ENCODE data around the gene NAT16.

NAT16 gene

DNA sequence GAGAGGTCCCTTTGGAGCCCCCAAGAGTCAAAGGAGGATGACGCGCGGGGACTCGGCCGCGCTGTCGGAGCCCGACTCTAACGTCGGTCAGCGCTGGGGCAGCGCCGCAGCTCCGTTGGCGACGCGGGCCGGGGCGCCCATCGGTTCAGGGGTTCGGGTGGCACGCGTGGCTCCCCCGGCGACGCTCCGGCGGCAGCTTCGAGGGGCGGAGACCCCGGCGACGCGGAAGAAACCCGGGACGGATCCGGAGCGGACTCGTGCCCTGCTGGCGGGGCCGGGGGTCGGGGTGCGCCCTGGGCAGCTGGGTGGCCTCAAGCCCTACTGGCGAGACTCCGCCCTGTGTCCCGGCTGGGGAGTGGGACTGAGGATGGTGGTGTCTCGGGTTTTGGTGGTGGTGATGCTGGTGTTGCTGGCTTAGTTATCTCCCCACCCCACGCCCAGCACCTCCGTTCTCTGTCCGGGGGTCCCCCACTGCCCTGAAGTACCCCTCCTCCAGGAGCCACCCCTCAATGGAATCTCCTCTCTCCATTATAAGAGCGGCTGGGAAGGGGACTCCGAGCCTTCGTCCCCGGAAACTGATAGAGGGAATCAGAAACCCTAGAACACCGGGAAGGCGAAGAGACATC is at the start of gene NAT16:
TSS of gene NAT16 (minus strand) at position 164 of the 626 bp plus-strand sequence. CDS start 5,486 bp downstream, outside the sequence.
- DNase-seq: no peak

GRCh38 chr7:101226721-101227120 is 46.6 kb upstream of the NAT16 start:
- DNase-seq: no peak

DNA sequence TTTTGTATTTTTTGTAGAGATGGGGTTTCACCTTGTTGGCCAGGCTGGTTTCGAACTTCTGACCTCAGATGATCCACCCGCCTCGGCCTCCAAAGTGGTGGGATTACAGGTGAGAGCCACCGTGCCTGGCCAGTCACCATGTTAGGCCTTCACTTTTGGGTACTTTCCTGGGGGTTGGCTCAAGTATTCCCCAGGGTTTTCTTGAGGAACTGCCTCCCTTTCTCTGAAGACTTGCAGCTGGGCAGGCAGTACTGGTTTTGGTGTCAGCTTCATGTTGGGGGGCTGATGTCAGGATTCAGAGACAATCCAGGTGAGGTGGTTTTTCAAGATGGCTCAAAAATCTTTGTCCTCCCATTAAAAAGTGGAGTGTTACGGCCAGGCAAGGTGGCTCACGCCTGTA is 45.6 kb upstream of the NAT16 start:
- no peak for DNase-seq

DNA sequence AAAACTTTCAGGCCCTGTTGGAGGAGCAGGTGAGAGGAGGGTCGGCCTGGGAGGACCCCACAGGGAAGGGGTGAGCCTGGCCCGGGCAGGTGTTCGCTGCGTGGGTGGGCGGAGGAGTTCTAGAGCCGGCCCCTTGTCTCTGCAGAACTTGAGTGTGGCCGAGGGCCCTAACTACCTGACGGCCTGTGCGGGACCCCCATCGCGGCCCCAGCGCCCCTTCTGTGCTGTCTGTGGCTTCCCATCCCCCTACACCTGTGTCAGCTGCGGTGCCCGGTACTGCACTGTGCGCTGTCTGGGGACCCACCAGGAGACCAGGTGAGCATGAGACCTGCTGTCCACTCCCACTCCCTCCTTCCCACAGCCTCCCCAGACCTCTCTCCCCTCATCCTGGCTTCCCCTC is 43.4 kb upstream of the NAT16 start:
- DNase-seq: no peak

DNA sequence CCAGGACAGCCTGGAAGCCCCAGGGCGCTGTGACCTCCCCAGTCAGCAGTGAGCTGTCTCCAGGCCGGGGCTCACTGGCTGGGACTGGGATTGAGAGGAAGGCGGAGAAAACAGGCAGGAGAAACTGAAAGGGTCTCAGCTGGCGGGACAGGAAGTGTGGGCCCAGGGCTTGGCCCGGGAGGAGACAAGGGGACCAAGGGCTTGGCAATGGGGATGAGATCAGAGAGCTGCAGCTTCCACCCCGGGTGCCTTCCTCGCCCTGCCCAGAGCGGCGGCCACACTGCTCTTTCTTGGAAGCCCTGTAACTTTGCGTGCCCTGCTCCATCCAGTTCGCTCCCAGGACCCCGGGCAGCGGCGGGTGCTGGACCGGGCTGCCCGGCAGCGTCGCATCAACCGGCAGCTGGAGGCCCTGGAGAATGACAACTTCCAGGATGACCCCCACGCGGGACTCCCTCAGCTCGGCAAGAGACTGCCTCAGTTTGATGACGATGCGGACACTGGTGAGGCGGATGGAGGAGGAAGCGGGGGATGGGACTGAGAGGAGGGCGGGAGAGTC is 42.3 kb upstream of the NAT16 start:
- no peak for DNase-seq

DNA sequence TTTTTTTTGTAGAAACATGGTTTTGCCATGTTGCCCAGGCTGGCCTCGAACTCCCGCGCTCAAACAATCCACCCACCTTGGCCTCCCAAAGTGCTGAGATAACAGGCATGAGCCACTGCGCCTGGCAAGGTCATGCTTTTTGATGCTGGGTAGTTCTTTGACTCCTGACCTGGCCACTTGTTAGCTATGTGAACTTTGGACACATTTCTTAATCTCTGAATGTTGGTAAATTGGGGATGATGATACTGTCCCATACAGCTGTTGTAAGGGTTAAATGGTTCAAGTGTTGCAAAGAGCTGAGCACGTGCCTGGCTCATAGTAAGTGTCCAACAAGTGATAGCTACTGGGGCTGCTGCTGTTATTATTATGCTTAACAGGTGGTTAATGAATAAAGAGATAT is 40.2 kb upstream of the NAT16 start:
- no peak for DNase-seq

- DNase-seq: no peak
These were observed 38.4 kb upstream of the NAT16 start for GRCh38 chr7:101218236-101219125.

DNA sequence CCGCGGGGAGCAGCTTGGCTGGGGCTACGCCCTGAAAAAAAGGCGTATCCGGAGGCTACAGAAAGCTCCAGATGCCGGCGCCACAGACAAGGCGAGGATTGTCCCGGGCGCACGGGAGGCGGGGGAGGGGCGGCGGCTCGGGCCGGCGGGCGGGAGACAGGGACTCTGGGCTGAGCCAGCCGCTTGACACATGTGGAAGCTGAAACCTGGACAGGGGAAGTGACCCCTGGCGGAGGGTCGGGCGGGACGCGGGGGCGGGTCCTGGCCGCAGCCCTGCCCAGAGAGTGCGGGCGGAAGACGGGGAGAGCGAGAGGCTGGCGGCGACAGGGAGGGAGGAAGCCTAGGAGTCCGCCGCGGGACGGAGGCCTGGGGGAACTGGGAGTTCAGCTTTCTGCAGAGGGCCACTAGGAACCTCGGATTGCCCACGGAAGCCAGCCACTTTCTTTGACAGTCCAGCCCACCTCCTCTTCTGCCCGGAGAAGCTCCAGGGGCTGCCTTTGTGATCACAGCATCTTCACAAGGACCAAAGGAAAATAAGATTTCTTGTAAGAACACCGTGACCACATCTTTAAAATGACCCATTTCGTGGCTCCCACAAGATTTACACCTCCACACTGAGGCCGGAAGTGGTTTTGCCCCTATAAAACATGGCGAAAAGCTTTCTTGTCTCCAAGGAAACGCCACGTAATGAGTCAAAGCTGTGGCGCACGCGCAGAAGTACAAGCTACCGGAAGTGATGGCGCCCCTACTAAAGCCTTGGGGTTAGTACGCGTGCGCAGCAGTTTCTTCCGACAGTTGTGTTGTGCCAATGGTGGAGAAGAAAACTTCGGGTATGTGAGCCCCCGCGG is 37.5 kb upstream of the NAT16 start, which contains the start of the genes PLOD3 and ZNHIT1:
TSS of gene PLOD3 (minus strand) at position 194 of the 848 bp plus-strand sequence. CDS start 307 bp downstream, outside the sequence.
TSS of gene ZNHIT1 (plus strand) at position 778 of the 848 bp plus-strand sequence. CDS start at position 809, 31 bp downstream.
- peak; percentile 95 for DNase-seq

- DNase-seq: peak; percentile 7
These were observed 36.8 kb upstream of the NAT16 start for GRCh38 chr7:101216860-101217387.

- DNase-seq: no peak
These were observed 36.1 kb upstream of the NAT16 start for GRCh38 chr7:101216001-101216859.

- DNase-seq: no peak
These were observed 31.9 kb upstream of the NAT16 start for GRCh38 chr7:101212014-101212413.

DNA sequence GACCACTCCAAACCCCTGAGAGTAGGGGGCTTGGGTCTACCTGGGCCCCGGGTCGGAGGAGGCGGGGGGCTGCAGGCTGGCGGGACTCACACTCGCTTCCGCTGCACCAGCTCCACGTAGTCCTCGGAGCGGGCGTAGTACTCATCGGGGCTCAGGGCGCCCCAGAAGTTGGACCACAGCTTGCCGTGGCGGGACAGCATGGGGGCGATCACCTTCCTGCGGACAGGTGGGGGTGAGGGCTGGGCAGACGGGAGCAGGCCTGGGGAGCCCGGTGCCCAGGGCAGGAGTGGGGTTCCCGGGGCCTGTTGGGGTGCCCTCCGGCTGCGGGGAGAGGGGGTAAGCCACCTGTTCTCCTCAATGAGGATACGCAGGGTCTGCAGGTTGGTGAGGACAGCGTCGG is 31.4 kb upstream of the NAT16 start:
- DNase-seq: no peak

DNA sequence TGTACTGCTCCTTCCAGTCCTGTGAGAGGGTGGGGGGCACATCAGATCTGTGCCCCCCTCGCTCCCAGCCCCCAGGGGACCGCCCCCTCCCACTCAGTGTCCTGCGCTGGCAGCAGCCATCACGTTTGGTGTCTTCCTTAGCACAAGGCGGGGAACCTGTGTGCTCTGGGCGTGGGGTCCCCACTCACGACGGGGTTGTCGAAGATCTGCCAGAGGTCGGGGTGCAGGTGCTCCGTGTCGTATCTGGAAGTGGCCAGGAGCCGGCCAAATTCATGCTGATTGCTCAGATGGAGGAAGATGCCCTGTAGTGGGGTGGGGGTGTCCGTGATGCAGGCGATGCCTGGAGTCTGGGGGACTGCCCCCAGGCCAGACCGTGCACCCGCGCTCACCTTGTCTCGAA is 30.1 kb upstream of the NAT16 start:
- DNase-seq: no peak

- no peak for DNase-seq
These were observed 28.7 kb upstream of the NAT16 start for GRCh38 chr7:101208794-101209193.

- DNase-seq: no peak
These were observed 27.4 kb upstream of the NAT16 start for GRCh38 chr7:101207459-101207858.

GRCh38 chr7:101206665-101207042 is 26.6 kb upstream of the NAT16 start:
- DNase-seq: no peak

DNA sequence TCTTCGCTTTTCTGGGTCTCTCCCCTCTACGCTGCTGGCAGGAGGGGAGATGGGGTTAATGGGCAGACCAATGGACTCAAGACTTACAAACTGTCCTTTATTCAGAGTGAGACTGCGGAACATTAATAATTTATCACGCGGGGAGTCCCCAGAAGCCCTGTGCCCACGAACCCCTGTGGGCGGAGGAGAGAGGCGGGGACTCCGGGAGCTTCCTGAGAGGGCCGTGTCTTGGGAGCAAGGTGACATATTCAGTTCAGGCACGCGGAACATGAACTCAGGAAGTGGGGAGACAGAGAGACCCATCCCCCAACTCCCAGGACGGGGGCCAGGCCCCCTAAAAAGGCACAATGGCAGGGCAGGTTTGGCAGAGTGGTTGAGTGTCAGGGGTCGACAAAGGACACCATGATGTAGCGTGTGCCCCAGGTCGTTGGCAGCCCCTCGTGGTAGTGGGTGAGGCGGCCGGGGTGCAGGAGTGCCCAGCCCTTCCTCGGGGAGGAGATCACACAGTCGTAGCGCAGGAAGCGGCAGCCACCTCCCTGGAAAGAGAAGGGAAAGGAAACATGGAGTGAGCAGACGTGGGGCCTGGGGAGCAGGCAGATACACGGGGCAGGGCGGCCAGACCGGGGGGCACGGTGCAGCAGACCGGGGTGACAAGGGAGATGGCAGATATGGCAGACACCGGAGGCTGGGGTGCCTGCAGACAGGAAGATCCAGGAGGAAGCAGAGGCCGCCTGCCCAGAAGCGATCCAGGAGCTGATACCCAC is 26.0 kb upstream of the NAT16 start:
- no peak for DNase-seq

DNA sequence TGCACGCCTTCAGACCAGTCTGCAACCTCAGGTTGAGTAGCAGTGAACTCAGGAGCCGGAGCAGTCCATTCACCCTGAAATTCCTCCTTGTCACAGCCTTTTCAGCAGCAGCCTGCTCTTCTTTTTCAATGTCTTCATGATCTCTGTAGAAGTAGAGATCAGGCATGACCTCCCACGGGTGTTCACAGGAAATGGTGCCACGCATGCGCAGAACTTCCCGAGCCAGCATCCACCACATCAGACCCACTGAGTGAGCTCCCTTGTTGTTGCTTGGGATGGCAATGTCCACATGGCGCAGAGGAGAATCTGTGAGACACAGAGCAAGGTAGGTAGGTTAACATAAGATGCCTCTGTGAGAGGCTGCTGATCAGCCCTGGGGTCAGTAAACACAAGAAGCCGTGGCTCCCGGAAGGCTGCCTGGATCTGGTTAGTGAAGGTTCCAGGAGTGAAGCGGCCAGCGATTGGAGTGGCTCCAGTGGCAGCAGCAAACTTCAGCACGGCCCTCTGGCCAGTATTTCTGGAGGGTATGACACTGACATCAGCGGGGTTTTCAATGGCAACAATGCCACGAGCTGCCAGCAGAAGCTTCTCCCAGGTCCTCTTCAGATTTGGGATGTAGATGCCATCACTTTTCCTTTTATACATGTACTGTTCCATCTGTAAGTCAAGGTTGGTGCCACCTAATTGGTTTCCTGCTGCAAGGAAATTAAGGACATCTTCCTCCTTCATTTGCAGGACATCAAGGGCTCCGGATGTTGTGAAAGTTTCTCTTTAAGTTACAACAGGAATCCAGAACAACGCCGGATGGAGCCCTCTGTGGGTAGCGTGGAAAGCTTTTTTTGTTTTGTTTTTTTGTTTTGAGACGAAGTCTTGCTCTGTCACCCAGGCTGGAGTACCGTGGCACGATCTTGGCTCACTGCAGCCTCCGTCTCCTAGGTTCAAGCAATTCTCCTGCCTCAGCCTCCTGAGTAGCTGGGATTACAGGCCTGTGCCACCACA is 23.9 kb upstream of the NAT16 start:
- DNase-seq: peak; percentile 45

GRCh38 chr7:101202603-101202918 is 22.5 kb upstream of the NAT16 start:
- DNase-seq: no peak

All from activated naive CD4-positive, alpha-beta T cell treated with Interleukin-2 at 50 U/mL for 16 hours (primary cell).